IPS-NIHi11 (cell line): ENCODE measurements around the gene BMPER.

Source experiments
- DNase-seq: peaks from one replicate; pipeline ENCODE4 v3.0.0; 2012; ENCODE audit warnings: mixed read lengths, low spot score

The BMPER gene

DNA sequence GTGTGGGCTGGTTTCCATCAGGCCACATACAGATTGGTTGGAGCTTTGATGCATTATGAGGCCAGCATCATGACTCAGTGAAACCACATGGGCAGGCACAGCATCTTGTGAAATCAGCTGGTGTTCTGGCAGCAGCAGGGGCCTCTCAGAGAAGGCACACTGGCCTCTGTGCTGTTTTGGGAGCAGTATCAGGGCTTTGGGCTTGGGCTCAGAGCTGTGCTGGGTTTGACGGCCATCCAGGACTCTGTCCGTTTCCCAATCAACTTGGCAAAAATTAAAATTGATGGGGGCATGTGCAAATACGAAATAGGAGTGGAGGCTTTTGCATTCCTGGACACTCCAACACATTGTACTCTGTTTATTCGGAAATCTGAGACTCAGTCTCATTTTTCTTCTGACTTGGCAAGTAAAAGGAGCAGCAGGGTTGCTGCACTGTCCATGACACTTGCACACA lies 190.9 kb downstream of the BMPER start:
- no peak for DNase-seq

DNA sequence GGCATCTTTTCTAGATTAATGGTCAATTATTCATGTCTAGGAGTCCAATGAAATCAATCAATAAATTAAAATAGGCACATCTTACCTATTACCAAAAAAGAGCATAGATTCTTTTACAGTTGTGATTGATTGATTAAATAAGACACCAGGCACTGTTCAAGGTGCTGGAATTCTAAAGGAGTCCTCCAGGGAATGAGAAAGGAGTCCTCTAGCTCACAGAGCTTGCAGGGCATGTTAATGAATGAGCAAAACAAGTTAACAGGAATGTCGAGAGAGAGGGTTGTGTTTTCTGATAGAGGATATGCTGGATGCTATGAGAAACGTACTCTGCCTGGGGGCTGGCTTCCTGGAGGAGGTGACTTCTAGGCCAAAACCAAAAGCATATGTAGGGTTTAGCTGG lies 191.4 kb downstream of the BMPER start:
- peak; percentile 26 for DNase-seq

DNA sequence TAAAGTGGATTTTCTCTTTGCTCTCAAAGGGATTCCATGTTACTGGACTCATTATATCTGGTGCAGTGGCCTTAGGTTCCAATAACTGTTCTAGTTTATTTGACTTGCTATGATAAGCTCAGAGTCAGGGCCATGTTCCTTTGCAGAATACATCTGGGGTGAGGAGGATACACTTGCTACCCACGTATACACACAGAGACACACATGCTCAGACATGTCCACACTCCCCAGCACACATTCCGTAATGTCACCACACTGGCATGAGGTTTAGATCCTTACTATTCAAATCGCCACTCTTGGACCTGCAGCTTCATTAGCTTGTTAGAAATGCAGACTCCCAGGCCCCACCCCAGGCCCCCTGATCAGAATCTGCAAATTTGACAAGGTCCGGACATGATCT lies 195.3 kb downstream of the BMPER start:
- no peak for DNase-seq

DNA sequence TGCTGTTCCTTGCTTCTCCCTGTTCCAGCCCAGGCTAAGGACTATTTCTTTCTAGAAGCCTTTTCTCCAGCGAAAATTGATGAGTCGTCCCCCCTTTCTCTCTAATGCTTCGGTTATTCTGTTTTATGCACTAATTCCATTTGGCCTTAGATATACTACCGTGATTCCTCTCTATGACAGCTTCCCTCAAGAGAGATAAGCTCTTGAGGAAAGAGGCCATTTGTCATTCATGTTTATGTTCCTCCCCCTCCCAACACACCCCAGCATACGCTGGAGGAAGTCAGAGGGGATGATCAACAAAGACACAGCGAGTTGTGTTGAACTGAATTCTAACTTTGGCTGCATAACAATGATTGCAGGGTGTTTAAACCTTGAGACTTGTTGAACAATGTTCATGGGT lies 198.8 kb downstream of the BMPER start:
- no peak for DNase-seq

DNA sequence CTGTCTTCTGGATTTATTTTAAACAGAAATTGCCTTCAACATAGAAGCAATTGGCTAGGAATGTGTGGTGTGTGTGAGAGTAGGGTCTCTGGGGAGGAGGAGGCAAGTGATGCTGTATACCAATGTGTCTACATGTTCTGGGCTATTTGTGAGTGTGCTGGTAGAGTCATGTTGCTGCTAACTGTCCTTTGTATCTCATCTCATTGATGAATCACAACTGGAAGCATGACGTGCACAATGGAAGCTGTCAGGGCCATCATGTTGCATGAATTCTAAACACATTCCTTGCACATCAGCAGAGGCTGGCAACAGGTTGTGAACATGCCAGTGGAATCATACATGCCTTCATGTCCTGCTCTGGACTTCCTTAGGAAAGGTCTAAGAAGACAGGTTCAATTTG lies 199.7 kb downstream of the BMPER start:
- no peak for DNase-seq

DNA sequence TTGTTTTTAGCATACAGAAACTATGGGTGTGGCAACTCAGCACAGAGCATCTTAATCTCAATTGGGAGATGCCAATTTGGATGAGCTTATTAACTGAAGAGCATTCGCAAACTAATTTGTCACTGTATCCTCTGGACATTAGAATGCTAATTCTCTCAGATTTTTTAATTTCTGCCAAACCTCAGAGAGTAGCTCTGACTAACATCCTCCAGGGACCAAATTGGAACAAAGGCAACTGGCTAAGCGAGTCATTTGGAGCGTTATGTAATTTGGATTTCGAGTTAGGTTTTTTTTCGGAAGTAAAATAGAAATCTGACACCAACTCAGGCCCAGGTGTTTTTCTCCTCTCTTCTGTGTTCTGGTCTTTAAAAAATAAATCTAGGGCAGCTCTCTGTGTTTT lies 201.9 kb downstream of the BMPER start:
- no peak for DNase-seq

DNA sequence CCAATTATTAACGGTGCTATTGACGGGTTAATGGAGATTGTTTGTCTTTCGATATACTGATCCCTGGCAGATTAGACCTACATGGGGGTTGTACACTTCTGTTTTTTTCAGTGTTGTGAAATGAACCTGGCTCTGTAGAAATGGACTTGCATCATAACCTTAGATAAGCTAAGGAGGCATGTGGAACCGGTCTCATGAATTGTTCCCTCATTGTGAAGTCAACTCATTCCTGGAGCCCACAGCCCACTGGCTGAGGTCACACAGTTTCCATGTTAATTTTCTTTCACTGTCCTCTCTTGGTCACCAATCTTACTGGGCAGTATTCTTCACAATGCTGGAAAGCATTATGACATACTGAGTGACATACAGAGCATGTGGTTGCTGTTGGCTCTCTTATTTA lies 202.8 kb downstream of the BMPER start:
- no peak for DNase-seq

DNA sequence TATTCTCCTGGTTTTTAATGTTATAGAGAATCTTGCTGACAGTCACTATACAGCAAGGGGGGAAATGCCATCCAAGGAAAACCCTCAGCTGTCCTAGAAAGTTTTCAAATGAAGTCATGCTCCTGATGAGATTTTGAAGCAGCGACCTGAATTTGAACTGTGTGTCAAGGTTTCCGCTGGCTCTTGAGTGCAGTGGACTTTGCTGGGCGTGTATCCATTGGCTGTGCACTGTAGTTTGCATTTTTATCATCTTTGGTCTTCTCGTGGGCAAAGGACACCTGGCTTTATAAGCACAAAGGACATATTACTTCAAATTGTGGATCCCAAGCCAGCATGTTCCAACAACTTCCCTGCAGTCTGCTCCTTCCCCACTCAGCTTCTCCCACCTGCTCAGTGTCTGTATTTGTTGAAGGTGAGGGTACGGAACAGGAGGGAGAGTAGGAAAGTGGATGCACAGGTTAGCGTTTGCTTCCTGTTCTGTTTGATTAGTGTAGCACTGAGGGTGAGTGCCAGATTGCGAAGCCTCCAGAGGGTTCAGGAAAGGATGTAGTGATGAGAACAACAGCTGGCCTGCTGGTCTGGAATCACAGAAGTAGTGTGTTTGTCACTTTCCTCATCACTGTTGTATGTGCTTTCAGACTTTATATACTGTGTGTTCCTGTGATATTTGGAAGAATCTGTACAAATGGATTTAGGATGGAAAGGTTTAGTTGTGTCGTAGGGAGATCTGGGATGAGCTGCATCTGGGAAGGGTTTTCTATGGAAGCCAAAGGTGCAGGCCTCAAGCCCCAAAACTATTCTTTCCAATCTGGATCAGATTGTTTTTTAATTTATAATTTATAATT lies 204.8 kb downstream of the BMPER start:
- DNase-seq = no peak

DNA sequence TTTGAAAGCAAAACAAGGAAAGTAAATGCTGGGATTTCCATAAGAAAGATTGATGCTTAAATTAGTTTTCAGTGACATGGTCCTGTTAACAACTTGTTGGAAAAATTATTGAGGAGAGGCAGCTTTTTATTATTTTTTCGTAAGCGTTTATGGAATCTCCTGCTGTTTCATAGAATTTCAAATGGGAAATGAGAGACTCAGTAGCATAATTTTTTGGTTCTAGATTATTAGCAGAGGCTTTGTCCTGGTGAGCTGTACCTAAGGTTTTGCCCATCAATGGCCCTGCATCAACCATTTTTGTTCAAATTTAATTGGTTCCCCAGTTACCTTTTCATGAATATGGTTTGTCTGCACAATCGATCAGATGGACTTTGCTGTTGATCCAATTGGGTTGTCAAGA lies 205.7 kb downstream of the BMPER start:
- no peak for DNase-seq

DNA sequence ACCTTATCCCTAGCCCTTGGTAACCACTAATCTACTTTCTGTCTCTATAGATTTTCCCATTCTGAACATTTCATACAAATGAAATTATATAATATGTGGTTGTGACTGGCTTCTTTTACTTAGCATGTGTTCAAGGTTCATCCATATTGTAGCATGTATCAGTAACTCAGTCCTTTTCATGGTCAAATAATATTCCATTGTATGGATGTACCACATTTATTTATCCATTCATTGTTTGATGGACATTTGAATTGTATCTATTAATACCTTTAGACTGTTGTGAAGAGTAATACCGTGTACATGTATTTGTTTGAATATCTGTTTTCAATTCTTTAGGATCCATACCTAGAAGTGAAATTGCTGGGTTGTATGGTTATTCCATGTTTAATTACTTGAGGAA lies 210.2 kb downstream of the BMPER start:
- DNase-seq = no peak

DNA sequence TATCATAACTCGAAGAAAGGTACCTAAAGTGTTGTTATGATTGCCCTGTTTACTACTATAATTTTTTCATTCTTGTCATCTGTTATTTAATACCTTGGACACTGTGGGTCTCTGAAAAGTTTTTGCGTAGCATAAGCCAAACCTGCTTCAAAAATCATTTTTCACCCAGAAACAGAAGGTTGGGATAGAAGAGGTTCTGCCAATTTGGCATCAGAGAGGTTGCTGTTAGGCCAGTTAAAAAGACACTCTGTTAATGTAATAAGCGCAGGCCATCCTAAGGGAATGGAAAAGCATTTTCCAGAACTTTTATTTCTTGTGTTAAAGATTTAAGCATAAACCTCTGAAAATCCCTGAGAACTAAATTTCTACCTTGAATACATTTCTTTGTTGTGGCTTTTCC lies 212.2 kb downstream of the BMPER start:
- no peak for DNase-seq

DNA sequence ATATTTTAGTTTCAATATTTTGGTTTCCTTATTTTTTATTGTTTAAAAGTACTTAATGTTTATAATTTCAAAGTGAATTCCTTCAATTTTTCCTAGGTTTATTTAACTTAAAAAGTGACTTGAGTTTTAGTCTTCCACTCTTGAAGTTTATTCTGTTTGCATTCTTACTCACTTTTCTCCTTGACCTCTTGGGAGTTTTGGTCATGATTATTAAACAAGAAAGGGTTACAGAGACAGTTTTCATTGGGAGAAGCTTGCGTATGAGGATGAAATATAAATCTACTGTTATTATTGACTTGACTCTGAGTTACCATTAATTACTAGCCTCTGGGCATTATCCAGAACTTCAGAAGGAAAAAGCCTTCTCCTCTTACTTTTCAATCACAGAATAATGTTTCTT lies 216.0 kb downstream of the BMPER start:
- DNase-seq = no peak

DNA sequence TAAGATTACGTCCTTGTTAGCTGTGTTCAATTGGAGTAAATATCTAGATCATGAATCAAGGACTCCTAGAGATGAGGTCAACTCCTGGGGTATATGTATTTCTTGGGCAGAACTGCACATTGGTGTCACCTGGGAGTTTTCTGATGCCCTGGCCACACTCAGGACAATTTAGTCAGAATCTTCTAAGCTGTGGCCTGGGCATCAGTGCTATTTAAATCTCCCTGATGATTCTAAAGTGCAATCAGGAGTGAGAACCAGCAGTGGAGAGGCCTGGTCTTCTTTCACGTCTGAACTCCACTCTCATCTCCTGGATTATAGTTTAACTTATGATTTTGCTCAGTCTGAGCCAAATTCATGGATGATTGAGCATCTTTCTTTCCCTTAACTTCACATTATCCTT lies 218.0 kb downstream of the BMPER start:
- DNase-seq = no peak

DNA sequence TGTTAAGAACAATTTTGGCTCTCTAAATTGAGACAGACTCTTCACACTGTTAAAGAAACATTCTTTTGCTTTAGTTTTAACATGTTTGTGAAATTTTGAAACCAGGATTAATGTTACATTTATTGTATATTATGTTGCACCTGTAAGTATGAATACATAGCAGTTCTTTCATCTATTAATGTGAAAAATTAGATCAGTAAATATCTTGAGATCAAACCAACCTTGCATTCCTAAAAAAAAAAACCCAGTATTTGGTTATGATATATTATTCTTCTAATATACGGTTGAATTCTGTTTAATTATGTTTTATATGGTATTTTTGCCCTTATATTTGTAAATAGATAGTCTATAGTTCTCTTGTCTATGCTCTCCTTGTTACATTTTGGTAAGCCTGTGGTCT lies 219.4 kb downstream of the BMPER start:
- DNase-seq = no peak

DNA sequence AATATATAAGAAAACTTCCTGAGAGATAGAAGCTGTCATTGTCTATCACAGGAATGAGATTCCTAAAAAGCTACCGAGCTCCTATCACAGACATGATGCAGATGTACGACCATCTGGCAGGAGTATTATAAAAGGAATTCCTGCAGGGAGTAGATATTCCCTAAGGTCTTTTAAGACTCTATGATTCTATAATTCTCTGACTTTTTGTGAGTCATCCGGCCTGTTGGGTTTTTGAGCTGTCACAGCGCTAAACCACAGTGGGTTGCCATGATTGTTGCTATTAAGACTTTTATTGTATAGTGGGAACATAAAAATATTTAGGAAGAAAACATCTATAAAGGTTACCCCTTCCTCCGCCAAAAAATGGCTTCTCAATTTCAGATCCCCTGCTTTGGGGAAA lies 223.4 kb downstream of the BMPER start:
- no peak for DNase-seq

DNA sequence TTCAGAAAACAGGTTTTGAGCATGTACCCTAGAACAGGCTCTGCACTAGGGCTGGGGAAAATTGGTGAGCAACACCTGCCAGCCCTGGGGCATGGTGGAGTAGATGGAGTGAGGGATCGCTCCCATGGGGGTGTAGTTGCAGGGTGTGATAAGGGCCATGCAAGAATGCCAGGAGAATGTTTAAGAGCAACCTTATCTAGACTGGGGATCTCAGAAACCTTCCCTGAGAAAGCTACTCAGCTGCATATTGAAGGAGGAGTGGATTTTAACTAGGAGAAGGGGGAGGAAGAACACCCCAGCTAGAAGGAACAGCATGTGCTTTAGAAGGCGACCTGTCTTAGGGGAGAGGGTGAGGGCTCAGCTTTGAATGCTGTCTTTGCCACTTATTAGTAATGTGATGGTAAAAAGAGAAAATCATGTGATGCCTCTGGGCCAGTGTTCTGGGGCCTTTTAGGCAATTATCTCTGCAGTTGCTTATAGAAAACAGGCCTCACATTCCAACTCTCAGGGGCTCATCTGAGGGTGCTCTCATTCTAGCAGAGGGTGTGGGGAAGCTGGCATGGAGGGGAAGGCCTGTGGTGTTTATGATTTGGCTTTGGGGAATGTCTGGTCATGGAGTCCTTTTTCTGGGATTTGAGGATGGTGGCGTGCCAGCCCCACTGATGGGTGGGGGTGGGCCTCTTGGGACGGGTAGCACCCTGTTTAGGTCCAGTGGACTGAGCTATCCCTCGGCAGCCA lies 225.4 kb downstream of the BMPER start:
- no peak for DNase-seq

DNA sequence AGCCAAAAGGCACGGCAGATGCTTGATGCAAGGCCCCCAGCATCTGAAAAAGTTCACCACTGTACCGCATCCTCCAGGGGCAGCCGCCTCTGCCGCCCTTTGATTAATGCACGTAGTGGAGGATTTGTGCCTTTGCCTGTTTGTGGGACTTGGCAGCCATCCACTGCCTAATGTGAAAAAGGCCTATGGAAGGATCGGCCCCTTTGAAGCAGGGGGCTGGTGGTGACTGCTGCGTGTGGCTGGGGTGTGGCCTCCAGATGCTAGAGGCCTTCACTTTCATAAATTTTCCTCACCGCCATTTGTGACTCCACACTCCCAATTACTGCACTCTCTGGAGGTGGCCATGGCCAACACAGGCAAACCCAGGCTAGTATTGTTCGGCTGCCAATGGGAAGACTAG lies 226.0 kb downstream of the BMPER start:
- DNase-seq = no peak

DNA sequence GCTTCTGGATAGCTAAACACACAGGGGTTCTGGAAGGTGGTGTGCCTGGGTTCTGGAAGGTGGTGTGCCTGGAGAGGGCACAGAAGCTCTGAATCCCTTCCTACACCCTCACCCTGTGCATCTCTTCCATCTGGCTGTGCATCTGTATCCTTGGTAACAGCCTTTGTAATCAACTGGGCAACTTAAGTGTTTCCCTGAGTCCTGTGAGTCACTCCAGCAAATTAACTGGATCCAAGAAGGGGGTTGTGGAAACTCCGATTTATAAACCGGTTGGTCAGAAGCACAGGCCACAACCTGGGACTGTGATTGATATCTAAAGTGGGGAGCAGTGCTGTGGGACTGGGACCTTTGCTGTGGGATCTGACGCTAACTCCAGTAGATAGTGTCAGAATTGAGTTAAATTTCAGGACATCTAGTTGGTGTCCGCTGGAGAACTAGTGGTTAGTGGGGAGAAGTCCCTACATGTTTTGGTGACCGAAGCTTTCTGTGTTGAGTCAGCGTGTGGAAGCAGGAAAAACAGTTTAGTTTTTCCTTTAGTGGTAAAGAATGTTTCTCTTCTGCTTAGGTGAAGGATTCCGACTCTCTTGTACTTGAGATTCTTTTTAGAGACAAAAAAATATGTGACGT lies 228.1 kb downstream of the BMPER start:
- no peak for DNase-seq

DNA sequence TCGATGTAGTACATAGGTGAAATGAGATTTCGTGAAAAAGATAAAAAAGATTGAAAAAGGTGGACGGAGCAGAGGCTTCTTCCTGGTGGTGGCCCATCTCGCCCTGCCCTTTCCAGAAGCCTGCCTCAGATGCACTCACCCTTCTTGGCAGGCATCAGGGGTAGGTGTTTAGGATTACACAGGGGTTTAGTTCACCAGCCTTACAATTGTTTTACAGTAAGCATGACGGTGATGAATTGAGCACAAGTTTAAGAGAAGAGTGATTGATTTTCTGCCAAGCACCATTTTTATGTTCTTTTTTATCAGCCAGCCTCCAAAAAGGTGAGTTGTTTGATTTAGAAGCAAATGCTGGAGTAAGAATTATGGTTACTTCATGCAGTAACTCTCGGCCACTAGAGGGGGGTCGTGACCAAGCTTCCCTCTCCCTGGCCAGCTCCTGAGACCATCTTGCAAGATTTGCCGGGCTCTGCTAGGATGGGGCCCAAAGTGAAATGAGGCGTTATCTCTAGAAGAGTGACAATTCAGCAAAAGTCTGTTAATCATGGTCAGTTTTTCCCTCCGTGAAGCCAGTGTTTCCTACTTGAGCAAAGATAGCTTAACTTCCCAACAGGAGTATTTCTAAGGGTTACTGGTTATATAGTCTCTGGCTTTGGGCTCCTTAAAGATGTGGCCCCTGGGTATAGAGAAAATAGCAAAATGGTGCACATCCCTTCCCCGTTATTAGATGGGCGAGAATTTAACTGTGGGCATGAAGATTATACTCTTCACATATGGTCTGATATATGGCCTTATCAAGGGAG lies 228.8 kb downstream of the BMPER start:
- DNase-seq = peak; percentile 81

DNA sequence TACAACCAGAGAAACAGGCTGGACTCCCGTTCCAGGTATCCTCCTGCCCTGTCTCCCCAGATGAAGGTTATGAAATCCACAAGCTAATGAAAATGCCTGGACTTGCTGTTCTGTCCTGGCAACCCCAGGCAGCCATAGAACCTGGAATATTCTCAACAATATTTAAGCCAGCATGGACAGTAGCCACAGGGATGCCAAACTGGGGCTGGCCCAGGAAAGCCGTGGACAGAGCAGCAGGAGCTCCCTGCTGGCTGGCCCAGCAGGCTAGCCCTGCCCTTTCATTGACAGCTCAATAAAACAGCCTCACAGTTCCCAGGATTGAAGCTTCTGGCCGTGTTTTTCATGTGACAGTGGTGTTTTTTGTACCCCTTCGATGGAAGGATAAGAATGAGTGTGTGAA lies 230.6 kb downstream of the BMPER start:
- no peak for DNase-seq

DNA sequence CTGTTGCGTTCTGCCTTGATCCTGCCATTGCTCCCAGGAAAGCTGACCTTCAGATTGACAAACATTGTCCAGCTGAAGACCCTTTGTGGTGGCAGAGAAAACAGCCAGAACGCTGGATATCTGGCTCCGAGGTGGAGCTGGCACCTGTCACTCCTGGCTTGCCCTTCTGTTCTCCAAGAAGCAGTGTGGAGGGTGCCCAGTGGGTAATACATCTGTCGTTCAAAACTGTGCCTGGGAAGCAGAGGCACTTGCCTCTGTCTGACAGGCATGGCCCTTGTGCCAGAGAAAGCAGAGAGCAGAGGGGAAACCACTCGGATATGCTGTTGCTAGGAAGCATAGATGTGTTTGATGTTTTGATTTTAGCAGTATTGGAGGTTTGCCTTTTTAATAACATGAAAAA lies 231.4 kb downstream of the BMPER start:
- no peak for DNase-seq

DNA sequence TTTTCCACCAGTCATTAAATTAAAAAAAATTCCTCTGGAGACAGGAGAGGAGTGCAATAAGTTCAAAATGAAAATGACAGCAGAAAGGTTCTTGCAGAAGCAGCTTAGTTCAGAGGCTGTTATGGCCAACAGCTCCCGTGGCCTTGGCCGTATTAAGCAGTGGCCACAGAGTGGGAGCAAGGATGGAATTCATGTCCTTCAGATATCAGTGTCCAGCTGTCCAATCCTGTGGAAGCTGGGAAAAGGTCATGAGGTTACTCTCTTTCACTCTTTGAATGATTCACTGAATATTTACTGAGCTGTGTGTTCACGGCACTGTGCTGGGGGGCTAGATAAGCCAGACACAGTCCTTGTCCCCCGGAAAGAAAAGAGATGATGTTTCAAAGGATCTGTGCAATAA lies 231.8 kb downstream of the BMPER start:
- no peak for DNase-seq
